ENCODE measurements around the gene BCKDHA. TPM values are rescaled to one million over a fixed set of nuclear protein-coding genes. Genes with fewer than 3 reads are reported as not detected.

BCKDHA gene
- total and polyA plus RNA-seq, 9 of the 15 experiments (the other 6 are each of a cell fraction or from before 2014, with no cell fraction given), result 4.5 to 52.5 (median 14.1) TPM

DNA sequence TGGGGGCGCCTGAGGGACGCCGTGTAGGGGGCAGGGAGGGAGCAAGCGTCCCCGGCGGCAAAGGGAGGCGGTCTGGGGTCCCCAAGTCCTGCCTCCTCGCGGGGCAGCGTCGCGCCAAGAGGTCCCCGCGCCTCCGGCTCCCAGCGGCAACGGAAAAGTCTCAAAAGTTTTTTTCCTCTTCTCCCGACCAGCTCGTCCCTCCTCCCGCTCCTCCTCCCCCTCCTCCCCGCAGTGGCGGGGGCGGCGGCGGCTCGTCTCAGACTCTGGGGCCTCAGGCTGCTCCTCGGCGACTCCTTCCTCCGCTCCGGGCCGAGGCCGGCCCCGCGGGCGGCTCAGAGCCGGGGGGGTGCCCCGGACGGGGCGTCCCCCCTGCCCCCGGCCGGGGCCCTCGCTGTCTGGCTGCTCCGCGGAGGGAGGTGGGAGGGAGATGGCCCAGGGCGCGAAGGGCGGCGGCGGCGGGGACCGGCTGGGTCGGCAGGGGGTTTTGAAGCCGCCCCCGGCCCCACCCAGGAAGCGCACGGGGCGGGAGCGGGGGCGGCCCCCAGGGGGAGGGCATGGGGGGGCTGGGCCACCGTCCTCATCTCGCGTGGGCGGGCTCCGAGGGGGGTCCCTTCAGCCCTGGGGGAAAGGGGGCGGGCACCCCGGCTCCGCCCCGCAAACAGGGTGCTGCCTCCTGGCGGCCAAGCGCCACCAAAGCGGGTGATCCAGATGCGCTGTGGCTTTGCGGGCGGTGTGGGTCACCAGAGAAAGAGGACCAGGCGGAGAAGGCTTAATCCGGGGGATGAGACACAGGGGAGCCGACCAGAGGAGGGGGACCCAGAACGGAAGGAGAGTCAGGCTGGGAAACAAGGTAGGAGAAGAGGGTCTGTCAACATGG is 43.9 kb upstream of the BCKDHA start, which contains the start of gene TGFB1 (continued):
- TF ChIP-seq SAFB2 (IDR thresholded peaks at IDR 0.05; ENCODE audit: borderline replicate concordance, low read depth, low read length, severe bottlenecking) (no peak), MEF2A (IDR thresholded peaks at IDR 0.05; ENCODE audit: control insufficient read depth, low read depth, low read length) (no peak), TRIM24 (IDR thresholded peaks at IDR 0.05) (no peak), JUNB (CRISPR knock-in tag; conservative IDR thresholded peaks at IDR 0.05) (no peak), ZNF584 (CRISPR knock-in tag; IDR thresholded peaks at IDR 0.05; ENCODE audit: low read depth) (no peak), TARDBP (IDR thresholded peaks at IDR 0.05) (0 out of 2 replicates have a peak, but pooled peaks have one; percentile 60), ZBTB40 (IDR thresholded peaks at IDR 0.05) (no peak), ZBTB40 (CRISPR knock-in tag; IDR thresholded peaks at IDR 0.05) (no peak), TCF3 (CRISPR knock-in tag; IDR thresholded peaks at IDR 0.05) (no peak), TCF7L2 (IDR thresholded peaks at IDR 0.05; ENCODE audit: low read depth, low read length) (no peak), PYGO2 (tag; IDR thresholded peaks at IDR 0.05) (no peak), PRMT5 (CRISPR knock-in tag; IDR thresholded peaks at IDR 0.05) (no peak), KLF1 (tag; IDR thresholded peaks at IDR 0.05) (no peak), SUPT5H (IDR thresholded peaks at IDR 0.05) (0 out of 2 replicates have a peak, but pooled peaks have one; percentile 39), ERF (CRISPR knock-in tag; IDR thresholded peaks at IDR 0.05) (no peak), EWSR1 (IDR thresholded peaks at IDR 0.05; ENCODE audit: borderline replicate concordance, low read depth, partially characterized antibody) (no peak), CSDE1 (IDR thresholded peaks at IDR 0.05) (no peak), ZNF780A (CRISPR knock-in tag; IDR thresholded peaks at IDR 0.05) (no peak)
- TF ChIP-seq, protein P1, sequence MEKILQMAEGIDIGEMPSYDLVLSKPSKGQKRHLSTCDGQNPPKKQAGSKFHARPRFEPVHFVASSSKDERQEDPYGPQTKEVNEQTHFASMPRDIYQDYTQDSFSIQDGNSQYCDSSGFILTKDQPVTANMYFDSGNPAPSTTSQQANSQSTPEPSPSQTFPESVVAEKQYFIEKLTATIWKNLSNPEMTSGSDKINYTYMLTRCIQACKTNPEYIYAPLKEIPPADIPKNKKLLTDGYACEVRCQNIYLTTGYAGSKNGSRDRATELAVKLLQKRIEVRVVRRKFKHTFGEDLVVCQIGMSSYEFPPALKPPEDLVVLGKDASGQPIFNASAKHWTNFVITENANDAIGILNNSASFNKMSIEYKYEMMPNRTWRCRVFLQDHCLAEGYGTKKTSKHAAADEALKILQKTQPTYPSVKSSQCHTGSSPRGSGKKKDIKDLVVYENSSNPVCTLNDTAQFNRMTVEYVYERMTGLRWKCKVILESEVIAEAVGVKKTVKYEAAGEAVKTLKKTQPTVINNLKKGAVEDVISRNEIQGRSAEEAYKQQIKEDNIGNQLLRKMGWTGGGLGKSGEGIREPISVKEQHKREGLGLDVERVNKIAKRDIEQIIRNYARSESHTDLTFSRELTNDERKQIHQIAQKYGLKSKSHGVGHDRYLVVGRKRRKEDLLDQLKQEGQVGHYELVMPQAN (IDR thresholded peaks at IDR 0.05; ENCODE audit: borderline replicate concordance), result 0 out of 2 replicates have a peak, but pooled peaks have one; percentile 28

Measured in K562 (cell line).